Sigmoid colon (tissue), 7 donors: ENCODE measurements around the gene IL6ST. TPM values are rescaled to one million over a fixed set of nuclear protein-coding genes. Genes with fewer than 3 reads are reported as not detected.
A peak's percentile ranks its signal among the peaks of the same experiment; 100 is the strongest.
"Not testable (repeated sequence)": the region's sequence is repeated elsewhere in the genome, so short reads cannot be mapped to it uniquely, and the experiment has no call there.

Experiments used
- DNase-seq: peaks from one replicate; pipeline ENCODE4 v3.0.0-alpha.2; 2019
- H3K27ac ChIP-seq, 4 donors: fragments of 200-600 bp; sonication (generic); one replicate each; pipeline ENCODE4 v1.5.1; 2016 to 2019; ENCODE audit warnings: mild to moderate bottlenecking in 1 of 4
- H3K27me3 ChIP-seq, 3 donors: fragments of 200-600 bp; sonication (generic); one replicate each; pipeline ENCODE4 v1.5.1; 2019; ENCODE audit warnings: mild to moderate bottlenecking in 1 of 3
- H3K36me3 ChIP-seq, 4 donors: fragments of 200-600 bp; sonication (generic); one replicate each; pipeline ENCODE4 v1.5.1; 2016 to 2019
- H3K4me1 ChIP-seq, 4 donors: fragments of 200-600 bp; sonication (generic); one replicate each; pipeline ENCODE4 v1.5.1; 2017 to 2019
- H3K4me3 ChIP-seq, 4 donors: fragments of 200-600 bp; sonication (generic); one replicate each; pipeline ENCODE4 v1.5.1; 2017 to 2019; ENCODE audit warnings: mild to moderate bottlenecking in 2 of 4, moderate library complexity in 1 of 4
- H3K9me3 ChIP-seq, 4 donors: fragments of 200-600 bp in 3 of 4; sonication (generic) in 3 of 4; one replicate each; pipeline versions ENCODE4 v1.5.1 to v1.6.1; 2013 to 2019
- EP300 ChIP-seq, 4 donors: sonication (generic); formaldehyde crosslinking; IDR thresholded peaks; one replicate each; pipeline ENCODE4 v1.6.1; 2017; ENCODE audit warnings: antibody characterized with exemption in 4 of 4
- POLR2A ChIP-seq, 2 donors: fragments of 450-650 bp; IDR thresholded peaks; one replicate each; pipeline ENCODE4 v1.6.1; 2016; ENCODE audit warnings: antibody characterized with exemption in 2 of 2, mild to moderate bottlenecking in 2 of 2, moderate library complexity in 2 of 2
- POLR2AphosphoS5 ChIP-seq, 4 donors: sonication (generic); formaldehyde crosslinking; IDR thresholded peaks; one replicate each; pipeline ENCODE4 v1.6.1; 2017; ENCODE audit warnings: antibody characterized with exemption in 4 of 4
- WGBS, 2 donors: extraction: QIAGEN DNeasy Blood & Tissue Kit; methylation state at CpG; one replicate each; pipeline ENCODE4 v1.1.7; 2013; 5-methylcytosine and 5-hydroxymethylcytosine counted together
- intact Hi-C: fragments of 100-400 bp; cut with DNase I; formaldehyde crosslinking; loops from one replicate; pipeline ENCODE4 v1.15.1; 2023
- polyA plus RNA-seq, 3 donors: library from polyadenylated mRNA; stranded (reverse); fragments of 200-250 nt; gene quantifications; one replicate each; pipeline ENCODE4 v1.2.3, GENCODE V29; 2013
- total RNA-seq, 4 donors: library from RNA; depleted of rRNA; stranded (reverse); fragments of >200 nt; gene quantifications; one replicate each; pipeline ENCODE4 v1.1.0, GENCODE V29; 2016
- TF ChIP-seq, protein P1 (sequence below), 4 experiments: fragments of 450-650 bp in 3 of 4; fragments of 200-600 bp in 1 of 4; IDR thresholded peaks; one replicate each; pipeline ENCODE4 v1.5.1; 2016 to 2019; ENCODE audit warnings: antibody characterized with exemption in 4 of 4, mild to moderate bottlenecking in 3 of 4, moderate library complexity in 2 of 4
- donor health status: healthy with polysubstance abuse.
- donor health status: Bipolar disorder and iron deficiency.
- donor health status: healthy.

IL6ST gene
- total RNA-seq (100 to 1,000 TPM; 206 to 373 (median 311) TPM), polyA plus RNA-seq (10 to 100 TPM in 2 of 3 donors, 1 to 10 TPM in 1; 7.4 to 37.6 (median 12.0) TPM)

DNA sequence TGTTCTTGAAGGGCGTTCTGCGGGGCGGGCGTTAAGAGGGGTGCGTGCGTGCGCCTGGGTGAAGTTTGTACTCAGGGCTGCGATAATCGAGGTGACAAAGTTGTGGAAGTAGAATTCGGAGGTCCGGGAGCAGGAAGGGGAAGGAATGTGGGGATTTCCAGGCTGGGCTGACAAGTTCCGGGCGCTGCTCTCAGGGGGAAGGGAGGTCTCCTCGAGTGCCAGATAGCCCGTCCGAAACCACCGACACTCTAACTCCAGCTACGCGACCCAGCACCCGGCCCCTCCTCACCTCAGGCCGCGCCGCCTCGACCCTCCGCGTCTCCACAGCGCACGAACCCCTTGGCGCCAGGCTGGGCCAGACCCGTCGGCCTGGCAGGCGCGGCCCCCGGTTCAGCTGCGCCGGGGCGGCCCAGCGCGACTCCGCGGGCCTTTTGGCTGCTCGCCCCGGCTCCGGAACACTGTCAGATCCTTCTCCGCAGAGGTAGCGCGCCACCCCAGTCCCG is at the start of gene IL6ST:
TSS of gene IL6ST (minus strand) at position 469 of the 503 bp plus-strand sequence. CDS start 18,685 bp downstream, outside the sequence.
- no peaks in the 10 kb centered on the region for H3K27me3 ChIP-seq
- no peaks in the 10 kb centered on the region for H3K36me3 ChIP-seq
- H3K4me1 ChIP-seq: peaks cover 0 to 51% (median 47%) of the 10 kb centered on the region in 4 donors
- H3K27ac ChIP-seq: peak within 1 kb of the TSS; percentile 94 to 100 (median 99)
- peak within 1 kb of the TSS; percentile 63 to 92 (median 85) for H3K4me3 ChIP-seq
- intact Hi-C loops: loop anchor here (2.0 to 10.0 kb wide), 6 partner anchors 57 to 1180 kb away; partner anchors contain the start of genes GPBP1, MAP3K1, PLPP1 and SETD9
- no peak for DNase-seq
- WGBS, 2 donors: 0 to 1% methylated on average over 48 of the region's 48 CpGs
- TF ChIP-seq, protein P1, sequence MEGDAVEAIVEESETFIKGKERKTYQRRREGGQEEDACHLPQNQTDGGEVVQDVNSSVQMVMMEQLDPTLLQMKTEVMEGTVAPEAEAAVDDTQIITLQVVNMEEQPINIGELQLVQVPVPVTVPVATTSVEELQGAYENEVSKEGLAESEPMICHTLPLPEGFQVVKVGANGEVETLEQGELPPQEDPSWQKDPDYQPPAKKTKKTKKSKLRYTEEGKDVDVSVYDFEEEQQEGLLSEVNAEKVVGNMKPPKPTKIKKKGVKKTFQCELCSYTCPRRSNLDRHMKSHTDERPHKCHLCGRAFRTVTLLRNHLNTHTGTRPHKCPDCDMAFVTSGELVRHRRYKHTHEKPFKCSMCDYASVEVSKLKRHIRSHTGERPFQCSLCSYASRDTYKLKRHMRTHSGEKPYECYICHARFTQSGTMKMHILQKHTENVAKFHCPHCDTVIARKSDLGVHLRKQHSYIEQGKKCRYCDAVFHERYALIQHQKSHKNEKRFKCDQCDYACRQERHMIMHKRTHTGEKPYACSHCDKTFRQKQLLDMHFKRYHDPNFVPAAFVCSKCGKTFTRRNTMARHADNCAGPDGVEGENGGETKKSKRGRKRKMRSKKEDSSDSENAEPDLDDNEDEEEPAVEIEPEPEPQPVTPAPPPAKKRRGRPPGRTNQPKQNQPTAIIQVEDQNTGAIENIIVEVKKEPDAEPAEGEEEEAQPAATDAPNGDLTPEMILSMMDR (IDR thresholded peaks at IDR 0.05): no peak
- no peak for TF ChIP-seq POLR2A (IDR thresholded peaks at IDR 0.05)
- TF ChIP-seq EP300 (IDR thresholded peaks at IDR 0.05): no peak
- no peak for TF ChIP-seq POLR2AphosphoS5 (IDR thresholded peaks at IDR 0.05)
- no peaks in the 10 kb centered on the region for H3K9me3 ChIP-seq

DNA sequence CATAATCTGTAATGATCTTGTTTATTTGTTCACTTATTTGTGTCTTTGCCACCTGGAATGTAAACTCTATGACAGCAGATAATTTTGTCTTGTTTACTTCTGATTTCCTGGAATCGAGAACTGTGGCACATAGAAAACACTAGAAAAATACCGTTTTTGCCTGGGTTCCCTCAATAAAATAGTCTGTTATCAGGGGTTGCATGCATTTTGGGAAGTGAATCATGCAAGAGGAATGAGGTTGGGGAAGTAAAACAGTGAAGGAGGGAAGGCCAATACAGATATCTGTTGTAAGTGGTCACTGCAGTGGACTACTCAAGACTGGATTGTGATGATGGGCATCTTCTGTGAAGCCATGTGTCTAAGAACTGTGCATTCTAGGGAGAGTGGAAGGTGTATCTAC is 45.2 kb upstream of the IL6ST start:
- Histone ChIP-seq H3K4me3 (no peak overlapping the region), H3K4me1 (no peaks in the 10 kb centered on the region), H3K27me3 (no peaks in the 10 kb centered on the region), H3K27ac (no peak overlapping the region), H3K9me3 (no peaks in the 10 kb centered on the region), H3K36me3 (no peaks in the 10 kb centered on the region)
- WGBS, 2 donors: 65 to 70% methylated on average over 2 of the region's 2 CpGs
- intact Hi-C loops: no loop called here
- no peak for DNase-seq
- TF ChIP-seq, protein P1 (IDR thresholded peaks at IDR 0.05): no peak
- TF ChIP-seq POLR2A (IDR thresholded peaks at IDR 0.05) (no peak), POLR2AphosphoS5 (IDR thresholded peaks at IDR 0.05) (no peak), EP300 (IDR thresholded peaks at IDR 0.05) (no peak)

DNA sequence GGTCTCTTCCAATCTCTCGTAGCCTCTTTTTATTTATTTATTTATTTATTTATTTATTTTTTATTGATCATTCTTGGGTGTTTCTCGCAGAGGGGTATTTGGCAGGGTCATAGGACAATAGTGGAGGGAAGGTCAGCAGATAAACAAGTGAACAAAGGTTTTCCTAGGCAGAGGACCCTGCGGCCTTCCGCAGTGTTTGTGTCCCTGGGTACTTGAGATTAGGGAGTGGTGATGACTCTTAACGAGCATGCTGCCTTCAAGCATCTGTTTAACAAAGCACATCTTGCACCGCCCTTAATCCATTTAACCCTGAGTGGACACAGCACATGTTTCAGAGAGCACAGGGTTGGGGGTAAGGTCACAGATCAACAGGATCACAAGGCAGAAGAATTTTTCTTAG is 43.4 kb upstream of the IL6ST start:
- DNase-seq, H3K36me3 ChIP-seq, H3K27me3 ChIP-seq, H3K27ac ChIP-seq, H3K9me3 ChIP-seq, intact Hi-C loops, H3K4me1 ChIP-seq, H3K4me3 ChIP-seq: not testable (repeated sequence)
- 81 to 85% methylated on average over 4 to 5 of the region's 6 CpGs for WGBS, 2 donors

DNA sequence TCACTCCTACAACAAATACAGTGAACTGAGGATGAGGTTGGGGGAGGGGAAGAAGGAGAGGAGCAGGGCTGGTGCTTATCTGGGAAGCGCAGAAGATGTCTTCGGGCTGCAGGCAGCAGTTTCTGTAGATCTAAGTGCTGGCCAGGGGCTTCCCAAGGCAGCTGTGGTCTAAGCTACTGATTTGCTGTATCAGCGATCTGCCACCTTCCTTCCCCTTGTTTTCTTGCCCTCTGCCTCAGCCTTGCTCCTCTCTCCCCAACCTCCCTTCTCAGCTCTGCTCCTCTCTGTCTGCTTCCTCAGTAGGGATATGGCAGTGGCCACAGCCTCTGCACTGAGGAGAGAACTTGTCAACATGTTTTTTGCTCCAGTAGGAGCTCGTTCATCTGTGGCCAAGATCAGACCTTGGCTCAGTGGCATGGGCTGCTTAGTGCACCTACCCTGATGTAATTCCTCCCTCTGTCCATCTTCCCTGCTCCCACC is 42.8 kb upstream of the IL6ST start:
- Histone ChIP-seq H3K27me3 (no peaks in the 10 kb centered on the region), H3K27ac (no peak overlapping the region), H3K9me3 (no peaks in the 10 kb centered on the region), H3K4me1 (no peaks in the 10 kb centered on the region), H3K36me3 (no peaks in the 10 kb centered on the region), H3K4me3 (no peak overlapping the region)
- DNase-seq: no peak
- TF ChIP-seq, protein P1 (IDR thresholded peaks at IDR 0.05): no peak
- TF ChIP-seq POLR2A (IDR thresholded peaks at IDR 0.05) (no peak), EP300 (IDR thresholded peaks at IDR 0.05) (no peak), POLR2AphosphoS5 (IDR thresholded peaks at IDR 0.05) (no peak)
- intact Hi-C loops: no loop called here
- 52 to 81% methylated on average over 4 of the region's 4 CpGs for WGBS, 2 donors

DNA sequence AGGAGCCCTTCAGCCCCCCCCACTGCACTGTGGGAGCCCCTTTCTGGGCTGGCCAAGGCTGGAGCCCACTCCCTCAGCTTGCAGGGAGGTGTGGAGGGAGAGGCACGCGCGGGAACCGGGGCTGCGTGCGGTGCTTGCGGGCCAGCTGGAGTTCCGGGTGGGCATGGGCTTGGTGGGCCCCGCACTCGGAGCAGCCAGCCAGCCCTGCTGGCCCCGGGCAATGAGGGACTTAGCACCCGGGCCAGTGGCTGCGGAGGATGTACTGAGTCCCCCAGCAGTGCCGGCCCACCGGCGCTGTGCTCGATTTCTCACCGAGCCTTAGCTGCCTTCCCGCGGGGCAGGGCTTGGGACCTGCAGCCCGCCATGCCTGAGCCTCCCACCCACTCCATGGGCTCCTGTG is 40.6 kb upstream of the IL6ST start:
- H3K27me3 ChIP-seq, H3K4me3 ChIP-seq, H3K36me3 ChIP-seq, DNase-seq, H3K27ac ChIP-seq, intact Hi-C loops, H3K4me1 ChIP-seq, H3K9me3 ChIP-seq: not testable (repeated sequence)
- 96 to 97% methylated on average over 21 of the region's 21 CpGs for WGBS, 2 donors

DNA sequence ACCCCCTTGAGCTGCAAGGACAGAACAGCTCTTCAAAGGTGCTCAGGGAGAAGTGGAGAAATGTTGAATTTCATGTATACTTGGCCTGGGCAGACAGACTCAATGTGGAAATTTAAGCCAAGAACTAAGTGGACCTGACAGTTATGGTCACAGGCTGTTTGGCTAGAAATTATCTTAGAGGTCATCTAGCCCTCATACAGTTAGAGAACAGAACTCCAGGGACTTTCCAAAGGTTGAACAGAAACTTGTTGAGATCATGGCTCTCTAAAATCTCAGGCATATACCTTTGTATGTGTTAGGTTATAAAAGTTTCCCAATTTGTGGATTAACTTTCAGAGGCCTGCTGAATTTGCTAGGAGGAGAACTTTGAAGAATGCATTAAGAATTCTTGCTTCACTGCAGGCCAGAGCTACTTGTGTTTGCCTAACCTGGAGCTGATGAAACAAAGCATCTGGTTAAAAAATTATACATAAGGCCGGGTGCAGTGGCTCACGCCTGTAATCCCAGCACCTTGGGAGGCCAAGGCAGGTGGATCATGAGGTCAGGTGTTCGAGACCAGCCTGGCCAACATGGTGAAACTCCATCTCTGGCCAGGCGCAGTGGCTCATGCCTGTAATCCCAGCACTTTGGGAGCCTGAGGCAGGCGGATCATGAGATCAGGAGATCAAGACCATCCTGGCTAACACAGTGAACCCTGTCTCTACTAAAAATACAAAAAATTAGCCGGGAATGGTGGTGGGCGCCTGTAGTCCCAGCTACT is 35.3 kb upstream of the IL6ST start:
- DNase-seq, H3K27ac ChIP-seq, H3K4me3 ChIP-seq, H3K27me3 ChIP-seq, intact Hi-C loops, H3K9me3 ChIP-seq, H3K36me3 ChIP-seq, H3K4me1 ChIP-seq: not testable (repeated sequence)
- WGBS, 2 donors: 92 to 94% methylated on average over 7 of the region's 7 CpGs
